Endothelial cell (in vitro differentiated cells): ENCODE data around the gene PRELP. TPM values are rescaled to one million over a fixed set of nuclear protein-coding genes. Genes with fewer than 3 reads are reported as not detected.

Source experiments
- DNase-seq: peaks from one replicate; pipeline ENCODE4 v3.0.0; 2021; ENCODE audit warnings: low spot score
- H3K27ac Mint-ChIP-seq: one replicate; pipeline ENCODE4 v1.8.0; 2021; ENCODE audit warnings: mixed read lengths, inconsistent platforms; ENCODE audit not compliant: unreplicated experiment
- H3K27me3 Mint-ChIP-seq: one replicate; pipeline ENCODE4 v1.8.0; 2021; ENCODE audit warnings: mild to moderate bottlenecking, moderate library complexity, mixed read lengths, inconsistent platforms; ENCODE audit not compliant: unreplicated experiment
- H3K36me3 Mint-ChIP-seq: one replicate; pipeline ENCODE4 v1.8.0; 2021; ENCODE audit warnings: mild to moderate bottlenecking, low read depth, mixed read lengths, inconsistent platforms; ENCODE audit not compliant: unreplicated experiment
- H3K4me1 Mint-ChIP-seq: one replicate; pipeline ENCODE4 v1.8.0; 2021; ENCODE audit warnings: mild to moderate bottlenecking, mixed read lengths, inconsistent platforms; ENCODE audit not compliant: unreplicated experiment
- H3K4me3 Mint-ChIP-seq: one replicate; pipeline ENCODE4 v1.8.0; 2021; ENCODE audit warnings: mild to moderate bottlenecking, mixed read lengths, inconsistent platforms; ENCODE audit not compliant: unreplicated experiment
- H3K9me3 Mint-ChIP-seq: one replicate; pipeline ENCODE4 v1.8.0; 2021; ENCODE audit warnings: mixed read lengths, inconsistent platforms; ENCODE audit not compliant: unreplicated experiment
- total RNA-seq: library from RNA; stranded (reverse); fragmentation: NEBNext Ultra II Directional; extraction: Animal tissue kit (Norgen Biotek cat#: 25700); gene quantifications from one replicate; pipeline ENCODE4 v1.2.1, GENCODE V29; 2021; ENCODE audit not compliant: unreplicated experiment
- TF ChIP-seq, protein P1 (sequence below): fragments of 200-600 bp; sonication (generic); IDR thresholded peaks from one replicate; pipeline ENCODE4 v1.5.0; 2021; ENCODE audit warnings: antibody characterized with exemption; ENCODE audit not compliant: unreplicated experiment

Gene PRELP
- total RNA-seq, 1 donor from 2014 or later = 0.13 TPM

DNA sequence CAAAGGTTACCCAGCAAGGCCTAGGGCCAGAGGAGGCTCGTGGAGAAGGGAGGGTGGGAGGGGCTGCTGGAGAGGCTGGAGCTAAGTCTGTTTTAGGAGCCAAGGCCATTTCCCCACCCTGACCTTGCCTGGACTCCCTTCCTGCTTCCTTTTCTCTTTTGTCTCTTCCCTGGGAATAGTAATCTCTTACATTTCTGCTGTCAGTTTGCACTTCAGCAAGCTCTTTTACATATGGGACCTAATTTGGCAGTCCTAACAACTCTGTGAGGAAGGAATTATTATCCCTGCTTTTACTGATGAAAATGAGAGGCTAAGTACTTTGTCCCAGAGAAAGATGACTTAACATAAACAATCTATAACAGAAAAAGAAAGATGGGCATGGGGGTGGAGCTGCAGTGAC lies 32.2 kb downstream of the PRELP start:
- peaks cover 20% of the 10 kb centered on the region for H3K27me3 Mint-ChIP-seq
- no peak overlapping the region for H3K27ac Mint-ChIP-seq
- H3K4me3 Mint-ChIP-seq = no peak overlapping the region
- no peaks in the 10 kb centered on the region for H3K9me3 Mint-ChIP-seq
- no peak for DNase-seq
- TF ChIP-seq, protein P1, sequence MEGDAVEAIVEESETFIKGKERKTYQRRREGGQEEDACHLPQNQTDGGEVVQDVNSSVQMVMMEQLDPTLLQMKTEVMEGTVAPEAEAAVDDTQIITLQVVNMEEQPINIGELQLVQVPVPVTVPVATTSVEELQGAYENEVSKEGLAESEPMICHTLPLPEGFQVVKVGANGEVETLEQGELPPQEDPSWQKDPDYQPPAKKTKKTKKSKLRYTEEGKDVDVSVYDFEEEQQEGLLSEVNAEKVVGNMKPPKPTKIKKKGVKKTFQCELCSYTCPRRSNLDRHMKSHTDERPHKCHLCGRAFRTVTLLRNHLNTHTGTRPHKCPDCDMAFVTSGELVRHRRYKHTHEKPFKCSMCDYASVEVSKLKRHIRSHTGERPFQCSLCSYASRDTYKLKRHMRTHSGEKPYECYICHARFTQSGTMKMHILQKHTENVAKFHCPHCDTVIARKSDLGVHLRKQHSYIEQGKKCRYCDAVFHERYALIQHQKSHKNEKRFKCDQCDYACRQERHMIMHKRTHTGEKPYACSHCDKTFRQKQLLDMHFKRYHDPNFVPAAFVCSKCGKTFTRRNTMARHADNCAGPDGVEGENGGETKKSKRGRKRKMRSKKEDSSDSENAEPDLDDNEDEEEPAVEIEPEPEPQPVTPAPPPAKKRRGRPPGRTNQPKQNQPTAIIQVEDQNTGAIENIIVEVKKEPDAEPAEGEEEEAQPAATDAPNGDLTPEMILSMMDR = no peak
- H3K36me3 Mint-ChIP-seq = no peaks in the 10 kb centered on the region
- H3K4me1 Mint-ChIP-seq = peaks cover 61% of the 10 kb centered on the region

DNA sequence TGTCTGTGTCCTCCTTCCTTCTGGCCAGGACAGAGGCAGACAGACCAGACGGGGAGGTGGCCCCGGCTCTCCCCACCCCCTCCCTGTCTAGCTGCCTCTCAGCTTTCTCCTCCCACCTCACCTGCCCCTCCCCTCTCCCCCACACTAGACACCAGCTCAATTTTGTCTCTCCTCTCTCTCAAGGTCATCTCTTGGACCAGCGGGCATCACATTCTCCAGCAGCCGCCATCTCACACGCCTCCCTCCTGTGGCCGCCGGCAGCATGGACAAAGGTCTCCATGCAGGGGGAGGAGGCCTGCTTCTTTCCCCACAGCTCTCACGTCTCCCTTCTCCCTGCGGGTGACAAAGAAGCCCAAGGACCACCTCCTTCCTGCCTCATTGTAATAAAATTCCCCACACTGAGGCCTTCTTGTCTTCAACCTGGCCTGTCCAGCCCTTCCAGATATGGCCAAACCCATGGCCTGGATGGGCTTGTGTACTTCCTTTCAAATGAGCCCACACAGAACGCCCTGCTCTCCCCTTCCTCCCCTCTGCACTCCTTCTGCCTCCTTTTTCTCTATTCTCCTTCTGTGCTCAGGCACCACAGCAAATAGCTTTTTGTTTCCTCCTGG lies 33.0 kb downstream of the PRELP start:
- TF ChIP-seq, protein P1 = no peak
- Mint-ChIP-seq H3K4me1 (peaks cover 69% of the 10 kb centered on the region), H3K27me3 (peaks cover 22% of the 10 kb centered on the region), H3K4me3 (peak overlapping the region; percentile 14), H3K27ac (peak overlapping the region; percentile 57), H3K36me3 (no peaks in the 10 kb centered on the region), H3K9me3 (no peaks in the 10 kb centered on the region)
- no peak for DNase-seq

DNA sequence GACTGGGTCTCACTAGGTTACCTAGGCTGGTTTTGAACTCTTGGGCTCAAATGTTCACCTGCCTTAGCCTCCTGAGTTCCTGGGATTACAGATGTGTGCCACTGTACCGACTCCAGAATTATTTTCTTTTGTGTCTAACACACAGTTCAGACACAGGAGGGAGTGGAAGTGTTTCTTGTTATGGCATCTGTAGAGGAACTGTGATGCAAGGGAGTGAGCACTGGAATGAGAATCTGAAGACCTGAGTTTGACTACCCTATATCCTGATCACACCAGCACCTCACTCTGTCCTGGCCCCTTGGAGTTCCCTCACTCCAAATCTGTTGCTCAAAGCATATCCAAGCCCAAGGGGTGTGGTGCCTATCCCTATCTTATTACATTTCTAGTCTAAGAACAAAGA lies 33.5 kb downstream of the PRELP start:
- Mint-ChIP-seq H3K27me3 (peaks cover 22% of the 10 kb centered on the region), H3K4me3 (peak overlapping the region; percentile 14), H3K9me3 (no peaks in the 10 kb centered on the region), H3K27ac (peak overlapping the region; percentile 57), H3K36me3 (no peaks in the 10 kb centered on the region), H3K4me1 (peaks cover 73% of the 10 kb centered on the region)
- TF ChIP-seq, protein P1 = no peak
- DNase-seq = no peak

DNA sequence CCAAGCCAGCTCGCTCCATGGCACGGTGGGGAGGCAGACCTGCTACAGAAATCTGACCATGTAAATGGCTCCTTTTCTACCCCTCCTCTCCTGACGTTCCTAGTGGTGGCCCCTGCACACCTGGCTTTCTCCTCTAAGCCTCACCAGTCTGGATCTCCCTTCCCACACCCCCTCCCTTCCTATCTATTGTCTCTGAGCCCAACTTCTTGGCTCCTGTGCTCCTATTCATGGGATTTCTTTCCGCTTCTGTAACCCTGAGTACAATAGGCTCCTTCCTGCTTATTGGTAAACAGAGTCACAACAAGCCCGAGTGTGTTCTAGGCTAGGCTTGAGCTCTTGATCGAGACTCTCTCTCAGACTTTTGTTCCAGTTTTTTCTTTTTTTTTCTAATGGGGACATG lies 35.9 kb downstream of the PRELP start:
- H3K27me3 Mint-ChIP-seq = peaks cover 19% of the 10 kb centered on the region
- DNase-seq = no peak
- H3K4me1 Mint-ChIP-seq = peaks cover 84% of the 10 kb centered on the region
- peak overlapping the region; percentile 68 for H3K4me3 Mint-ChIP-seq
- H3K36me3 Mint-ChIP-seq = no peaks in the 10 kb centered on the region
- peak overlapping the region; percentile 89 for H3K27ac Mint-ChIP-seq
- H3K9me3 Mint-ChIP-seq = no peaks in the 10 kb centered on the region
- TF ChIP-seq, protein P1 = no peak

DNA sequence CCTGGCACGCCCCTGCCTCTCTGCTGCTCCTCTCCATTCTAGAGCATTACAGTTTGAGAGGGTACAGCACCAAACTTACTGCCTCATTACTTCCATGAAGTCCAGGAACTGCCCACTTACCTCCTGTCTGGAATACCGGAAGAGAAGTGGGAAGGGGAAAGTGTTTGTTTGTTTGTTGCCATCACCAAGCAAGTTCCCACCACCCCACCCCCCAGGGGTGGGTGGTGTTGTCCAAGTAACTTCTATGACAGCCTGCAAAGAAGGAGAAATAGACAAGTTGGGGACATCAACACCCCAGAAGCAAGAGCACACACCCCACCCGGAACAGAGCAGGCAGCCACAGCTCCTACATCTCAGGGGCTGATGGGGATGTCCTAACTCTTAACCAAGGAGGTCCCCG lies 36.3 kb downstream of the PRELP start:
- Mint-ChIP-seq H3K4me1 (peaks cover 79% of the 10 kb centered on the region), H3K9me3 (no peaks in the 10 kb centered on the region), H3K4me3 (peak overlapping the region; percentile 68), H3K27me3 (peaks cover 19% of the 10 kb centered on the region), H3K27ac (peak overlapping the region; percentile 89), H3K36me3 (no peaks in the 10 kb centered on the region)
- TF ChIP-seq, protein P1 = no peak
- DNase-seq = no peak
